HFFc6 (cell line): ENCODE measurements around the gene EXOC6B. TPM values are rescaled to one million over a fixed set of nuclear protein-coding genes. Genes with fewer than 3 reads are reported as not detected.

Experiments used
- DNase-seq: peaks from one replicate; pipeline ENCODE4 v3.0.0-alpha.2; 2018
- H3K27ac Mint-ChIP-seq: 2 replicates; pipeline ENCODE4 v1.8.0; 2020; ENCODE audit warnings: mild to moderate bottlenecking, mixed read lengths
- H3K27me3 Mint-ChIP-seq: 2 replicates; pipeline ENCODE4 v1.8.0; 2021; ENCODE audit warnings: mild to moderate bottlenecking, moderate library complexity, mixed read lengths; ENCODE audit not compliant: insufficient read depth
- H3K36me3 Mint-ChIP-seq: 2 replicates; pipeline ENCODE4 v1.8.0; 2021; ENCODE audit warnings: low read depth, mixed read lengths
- H3K4me1 Mint-ChIP-seq: 2 replicates; pipeline ENCODE4 v1.8.0; 2020; ENCODE audit warnings: low read depth, mixed read lengths
- H3K4me3 Mint-ChIP-seq: 2 replicates; pipeline ENCODE4 v1.8.0; 2020; ENCODE audit warnings: mild to moderate bottlenecking, moderate library complexity, mixed read lengths
- H3K9me3 Mint-ChIP-seq: 2 replicates; pipeline ENCODE4 v1.8.0; 2020; ENCODE audit warnings: mild to moderate bottlenecking, mixed read lengths
- CTCF ChIP-seq: fragments of 200-600 bp; sonication (generic); IDR thresholded peaks from 2 replicates; pipeline ENCODE4 v1.5.0; 2021; ENCODE audit warnings: antibody characterized with exemption, mild to moderate bottlenecking
- long read RNA-seq: library from polyadenylated mRNA; unstranded; transcript quantifications from one replicate; pipeline ENCODE4 v2.0.0, GENCODE V29; 2019
- total RNA-seq, 6 experiments: library from RNA; stranded (reverse); fragmentation: NEBNext Ultra II Directional; extraction: Animal tissue kit (Norgen Biotek cat#: 25700); gene quantifications; 2 replicates in 1 of 6; 3 replicates in 5 of 6; pipeline ENCODE4 v1.2.3, GENCODE V29; 2021

The EXOC6B gene
- total RNA-seq = 10 to 100 TPM; 24.8 to 33.0 (median 27.4) TPM
- long read RNA-seq, full-length matches to known transcripts = 2 of 14 reads
- long read RNA-seq, partial matches to known transcripts = 2 of 14 reads
- long read RNA-seq, other reads (novel, unspliced or antisense) = 10 of 14 reads

DNA sequence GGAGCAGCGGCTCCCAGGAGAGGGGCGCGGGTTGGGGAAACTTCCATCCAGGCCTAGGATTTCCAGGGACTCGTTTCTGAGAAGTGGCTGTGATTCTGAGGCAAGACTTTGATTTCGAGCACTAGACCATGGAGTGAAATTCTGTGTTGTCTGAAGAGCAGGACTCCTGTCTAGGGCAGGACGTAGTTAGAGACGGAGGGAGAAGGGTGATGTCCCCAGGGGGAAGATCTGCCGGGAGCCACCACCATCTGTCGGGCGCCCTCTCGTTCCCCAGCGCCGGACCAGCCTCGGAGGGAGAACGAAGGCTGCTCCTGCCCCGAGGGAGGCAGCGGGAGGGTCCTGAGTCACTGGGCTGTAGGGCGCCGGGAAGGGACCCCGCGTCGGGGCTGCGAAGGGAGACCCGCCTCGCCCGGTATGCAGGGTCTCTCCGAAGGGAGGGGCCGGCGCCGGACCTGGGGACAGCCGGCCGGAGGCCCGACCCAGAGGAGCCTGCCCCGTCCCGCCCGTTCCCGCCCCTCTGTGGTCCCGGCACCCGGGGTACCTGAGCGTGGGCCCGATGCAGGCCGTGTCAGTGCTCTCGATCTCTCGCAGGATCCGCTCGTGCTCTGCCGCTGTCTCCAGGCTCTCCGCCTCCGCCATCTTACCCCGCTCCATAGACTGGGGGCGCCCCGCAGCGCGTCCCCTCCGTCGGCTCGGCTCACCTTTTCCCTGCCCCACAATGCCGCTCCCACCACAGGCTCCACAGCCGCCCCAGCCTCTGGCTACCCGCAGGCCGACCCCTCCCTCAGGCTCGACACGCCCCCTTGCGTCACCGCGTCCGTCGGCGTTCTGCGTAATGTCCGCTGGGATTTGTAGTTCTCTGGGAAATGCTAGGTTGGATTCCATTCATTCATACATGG is at the start of gene EXOC6B:
EXOC6B (minus strand) TSS at position 777 of the 899 bp plus-strand sequence.
- TF ChIP-seq CTCF = peak; percentile 66
- H3K4me1 Mint-ChIP-seq = peaks cover 72% of the 10 kb centered on the region
- H3K4me3 Mint-ChIP-seq = peak within 1 kb of the TSS; percentile 99
- H3K9me3 Mint-ChIP-seq = no peaks in the 10 kb centered on the region
- H3K36me3 Mint-ChIP-seq = peaks cover 12% of the 10 kb centered on the region
- H3K27ac Mint-ChIP-seq = peak within 1 kb of the TSS; percentile 98
- peaks cover 2% of the 10 kb centered on the region; the same call in 1 of the 2 replicates for H3K27me3 Mint-ChIP-seq
- DNase-seq = peak; percentile 74

DNA sequence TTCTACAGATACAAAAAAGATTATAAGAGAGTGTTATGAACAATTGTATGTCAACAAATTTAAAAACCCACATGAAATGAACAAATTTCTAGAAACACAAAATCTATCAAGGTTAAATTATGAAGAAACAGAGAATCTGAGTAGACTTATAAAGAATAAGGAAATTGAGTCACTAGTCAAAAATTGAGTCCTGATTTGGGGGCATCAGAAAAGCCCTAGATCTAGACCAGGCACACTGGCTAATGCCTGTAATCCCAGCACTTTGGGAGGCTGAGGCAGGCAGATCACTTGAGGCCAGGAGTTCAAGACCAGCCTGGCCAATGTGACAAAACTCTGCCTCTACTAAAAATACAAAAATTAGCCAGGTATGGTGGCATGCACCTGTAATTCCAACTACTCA is 46.0 kb upstream of the EXOC6B start:
- H3K4me3 Mint-ChIP-seq = no peak overlapping the region
- H3K9me3 Mint-ChIP-seq = peaks cover 6% of the 10 kb centered on the region
- TF ChIP-seq CTCF = no peak
- H3K27ac Mint-ChIP-seq = no peak overlapping the region
- no peak for DNase-seq
- peaks cover 14% of the 10 kb centered on the region for H3K27me3 Mint-ChIP-seq
- H3K4me1 Mint-ChIP-seq = no peaks in the 10 kb centered on the region
- H3K36me3 Mint-ChIP-seq = no peaks in the 10 kb centered on the region; the same call in 1 of the 2 replicates

GRCh38 chr2:72871060-72871459 is 45.2 kb upstream of the EXOC6B start:
- TF ChIP-seq CTCF = no peak
- Mint-ChIP-seq H3K9me3 (peaks cover 6% of the 10 kb centered on the region), H3K4me3 (no peak overlapping the region), H3K27me3 (peaks cover 14% of the 10 kb centered on the region), H3K27ac (no peak overlapping the region), H3K4me1 (no peaks in the 10 kb centered on the region), H3K36me3 (no peaks in the 10 kb centered on the region; the same call in 1 of the 2 replicates)
- no peak for DNase-seq

DNA sequence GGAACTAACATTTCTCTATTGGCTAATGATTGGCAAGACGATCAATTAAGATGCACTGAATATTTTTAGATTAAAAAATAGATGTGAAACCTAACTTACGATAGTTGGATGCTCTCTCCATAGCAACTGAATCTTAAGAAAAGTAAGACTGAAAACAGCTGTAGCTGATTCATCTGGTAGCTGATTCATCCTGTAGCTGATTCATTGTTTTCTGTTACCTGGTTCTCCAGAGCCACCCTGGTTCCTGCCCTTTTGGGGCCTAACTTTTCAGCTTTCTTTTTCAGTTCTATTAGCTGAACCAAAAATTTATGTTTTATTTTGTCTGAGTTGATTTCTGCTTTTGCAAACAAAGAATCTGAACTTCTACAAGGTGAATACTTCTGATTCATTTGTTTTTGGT is 38.7 kb upstream of the EXOC6B start:
- Mint-ChIP-seq H3K36me3 (no peaks in the 10 kb centered on the region), H3K27ac (peak overlapping the region; percentile 49; the same call in 1 of the 2 replicates)
- no peak for TF ChIP-seq CTCF

GRCh38 chr2:72863046-72863445 is 37.2 kb upstream of the EXOC6B start:
- Mint-ChIP-seq H3K27me3 (peaks cover 8% of the 10 kb centered on the region), H3K9me3 (no peaks in the 10 kb centered on the region), H3K4me1 (peaks cover 17% of the 10 kb centered on the region), H3K4me3 (peak overlapping the region; percentile 88; the same call in 1 of the 2 replicates), H3K36me3 (no peaks in the 10 kb centered on the region), H3K27ac (no peak overlapping the region)
- no peak for TF ChIP-seq CTCF
- DNase-seq = no peak

More for the DNA sequence above, 38.7 kb upstream of the EXOC6B start:
- Mint-ChIP-seq H3K4me1 (peaks cover 17% of the 10 kb centered on the region), H3K9me3 (no peaks in the 10 kb centered on the region), H3K27me3 (peaks cover 5% of the 10 kb centered on the region), H3K4me3 (no peak overlapping the region)
- peak; percentile 73 for DNase-seq
